ENCODE data around the gene HS3ST1.
"Not testable (repeated sequence)": the region's sequence is repeated elsewhere in the genome, so short reads cannot be mapped to it uniquely, and the experiment has no call there.

HS3ST1 gene

DNA sequence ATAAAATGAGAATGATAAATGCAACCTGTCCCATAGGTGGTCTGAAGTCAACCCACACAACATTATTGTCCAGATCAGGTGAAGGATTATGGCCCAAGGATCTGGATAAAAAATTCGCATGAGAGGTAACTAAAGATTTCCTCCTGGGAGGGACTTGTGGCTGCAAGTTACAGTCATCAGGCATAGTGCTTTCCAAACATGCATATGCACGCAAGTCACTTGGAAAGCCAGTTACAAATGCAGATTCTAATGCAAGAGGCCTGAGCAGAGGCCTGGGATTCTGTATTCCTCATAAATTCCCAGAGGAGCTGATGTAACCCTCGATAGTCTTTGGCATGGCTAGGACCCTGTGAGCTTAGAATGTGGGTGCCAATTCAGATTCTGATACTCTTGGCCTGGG is 21.1 kb downstream of the HS3ST1 start:
- TF ChIP-seq POLR2A (IDR thresholded peaks at IDR 0.05; ENCODE audit: low read depth, low read length): no peak
- FAIRE-seq (no peak), DNase-seq (ENCODE audit: insufficient read length, low spot score) (no peak)

DNA sequence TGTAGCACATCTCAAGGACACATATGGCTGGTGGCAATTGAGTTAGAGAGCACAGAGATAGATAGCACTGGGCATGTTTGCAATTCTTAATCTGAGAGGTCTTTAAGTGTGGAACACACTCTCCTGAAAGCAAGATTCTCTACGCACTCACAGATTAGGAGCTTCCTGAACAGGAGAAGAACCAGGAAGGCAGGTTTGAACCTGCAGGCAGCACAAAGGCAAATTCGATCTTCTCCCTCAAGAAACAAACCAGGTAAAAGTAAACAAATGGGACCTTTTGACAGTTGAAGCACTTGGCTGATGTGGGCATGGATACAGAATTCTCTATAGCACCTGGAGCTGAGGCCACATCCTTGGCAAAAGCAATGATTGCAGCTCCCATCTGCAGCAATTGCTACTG is 24.3 kb downstream of the HS3ST1 start:
- no peak for TF ChIP-seq POLR2A (IDR thresholded peaks at IDR 0.05; ENCODE audit: low read depth, low read length)
- DNase-seq (ENCODE audit: insufficient read length, low spot score) (no peak), FAIRE-seq (no peak)

GRCh38 chr4:11402192-11402591 is 26.5 kb downstream of the HS3ST1 start:
- FAIRE-seq (no peak), DNase-seq (ENCODE audit: insufficient read length, low spot score) (no peak)
- no peak for TF ChIP-seq POLR2A (IDR thresholded peaks at IDR 0.05; ENCODE audit: low read depth, low read length)

DNA sequence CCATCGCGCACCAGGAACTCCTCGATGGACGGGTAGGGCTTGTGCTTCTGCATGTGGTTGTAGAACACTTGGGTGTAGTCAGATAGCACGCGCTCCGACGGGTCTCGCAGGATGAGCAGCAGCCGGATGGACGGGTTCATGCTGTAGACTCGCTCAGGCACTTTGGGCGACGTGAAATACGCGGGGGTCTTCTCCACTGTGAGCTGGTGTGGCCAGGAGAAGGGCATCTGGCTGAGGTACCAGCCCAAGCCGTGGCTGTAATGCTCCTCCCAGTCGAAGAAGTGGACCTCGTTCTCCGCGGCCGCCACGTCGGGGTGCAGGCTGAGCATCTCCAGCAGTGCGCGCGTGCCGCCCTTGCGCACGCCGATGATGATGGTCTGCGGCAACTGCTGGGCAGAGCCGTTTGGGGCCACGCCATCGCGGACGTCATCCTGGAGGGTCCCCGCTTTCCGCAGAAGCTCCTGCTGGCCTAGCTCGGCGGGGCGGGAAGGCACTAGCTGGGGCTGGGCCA is 29.2 kb downstream of the HS3ST1 start:
- FAIRE-seq (no peak), DNase-seq (ENCODE audit: insufficient read length, low spot score) (no peak)
- no peak for TF ChIP-seq POLR2A (IDR thresholded peaks at IDR 0.05; ENCODE audit: low read depth, low read length)

GRCh38 chr4:11397819-11398610 is 30.7 kb downstream of the HS3ST1 start:
- FAIRE-seq: no peak
- DNase-seq (ENCODE audit: insufficient read length, low spot score): no peak
- no peak for TF ChIP-seq POLR2A (IDR thresholded peaks at IDR 0.05; ENCODE audit: low read depth, low read length)

DNA sequence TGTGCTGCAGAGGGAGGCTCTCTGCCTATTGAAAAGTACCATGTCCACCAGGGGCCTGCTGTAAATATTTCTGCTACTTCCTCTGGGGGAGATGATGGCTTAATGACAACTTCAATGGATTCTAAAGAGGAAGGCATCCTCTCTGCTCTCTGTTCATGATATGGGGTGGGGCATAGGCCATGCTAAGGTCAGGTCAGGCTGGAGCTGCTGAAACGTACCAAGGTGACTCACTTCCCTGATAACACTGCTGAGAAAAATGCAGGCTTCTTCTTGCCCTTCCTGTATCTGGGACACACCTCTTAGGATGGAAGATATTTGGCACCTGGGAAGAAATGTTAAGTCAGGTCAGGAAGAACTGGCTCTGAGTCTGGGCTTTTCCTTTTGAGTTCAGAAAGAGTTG is 31.5 kb downstream of the HS3ST1 start:
- TF ChIP-seq POLR2A (IDR thresholded peaks at IDR 0.05; ENCODE audit: low read depth, low read length): no peak
- FAIRE-seq (no peak), DNase-seq (ENCODE audit: insufficient read length, low spot score) (peak; percentile 19)

- DNase-seq (ENCODE audit: insufficient read length, low spot score) (no peak), FAIRE-seq (no peak)
- no peak for TF ChIP-seq POLR2A (IDR thresholded peaks at IDR 0.05; ENCODE audit: low read depth, low read length)
Measured at GRCh38 chr4:11393551-11393950, 35.1 kb downstream of the HS3ST1 start.

- FAIRE-seq: not testable (repeated sequence)
Measured at GRCh38 chr4:11384072-11384471, 44.6 kb downstream of the HS3ST1 start.

GRCh38 chr4:11376571-11376970 is 52.1 kb downstream of the HS3ST1 start:
- DNase-seq (ENCODE audit: insufficient read length, low spot score): no peak
- FAIRE-seq: no peak
- TF ChIP-seq POLR2A (IDR thresholded peaks at IDR 0.05; ENCODE audit: low read depth, low read length): no peak

More at GRCh38 chr4:11384072-11384471, 44.6 kb downstream of the HS3ST1 start:
- DNase-seq (ENCODE audit: insufficient read length, low spot score): not testable (repeated sequence)

- DNase-seq (ENCODE audit: insufficient read length, low spot score) (no peak), FAIRE-seq (no peak)
- TF ChIP-seq POLR2A (IDR thresholded peaks at IDR 0.05; ENCODE audit: low read depth, low read length): no peak
Measured at GRCh38 chr4:11376146-11376545, 52.5 kb downstream of the HS3ST1 start.

DNA sequence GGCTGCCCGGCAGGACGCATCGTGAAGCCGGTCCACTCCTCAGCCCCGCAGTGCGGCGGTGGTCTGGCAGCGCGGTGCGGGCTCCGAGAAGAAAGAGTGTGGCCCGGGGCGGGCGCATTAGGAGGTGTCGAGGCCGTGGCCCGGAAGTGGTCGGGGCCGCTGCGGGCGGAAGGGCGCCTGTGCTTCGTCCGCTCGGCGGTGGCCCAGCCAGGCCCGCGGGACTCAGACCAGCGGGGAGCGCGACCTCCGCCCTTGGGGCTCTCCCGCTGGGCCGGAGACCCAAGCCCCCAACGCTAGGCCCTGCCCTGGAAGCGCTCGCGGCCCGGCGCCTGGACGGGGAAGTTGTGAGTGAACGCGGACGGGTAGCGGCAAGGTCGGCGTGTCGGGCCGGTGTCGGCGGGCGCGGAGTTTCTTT is 60.0 kb downstream of the HS3ST1 start:
- DNase-seq (ENCODE audit: insufficient read length, low spot score) (no peak), FAIRE-seq (no peak)
- no peak for TF ChIP-seq POLR2A (IDR thresholded peaks at IDR 0.05; ENCODE audit: low read depth, low read length)

DNA sequence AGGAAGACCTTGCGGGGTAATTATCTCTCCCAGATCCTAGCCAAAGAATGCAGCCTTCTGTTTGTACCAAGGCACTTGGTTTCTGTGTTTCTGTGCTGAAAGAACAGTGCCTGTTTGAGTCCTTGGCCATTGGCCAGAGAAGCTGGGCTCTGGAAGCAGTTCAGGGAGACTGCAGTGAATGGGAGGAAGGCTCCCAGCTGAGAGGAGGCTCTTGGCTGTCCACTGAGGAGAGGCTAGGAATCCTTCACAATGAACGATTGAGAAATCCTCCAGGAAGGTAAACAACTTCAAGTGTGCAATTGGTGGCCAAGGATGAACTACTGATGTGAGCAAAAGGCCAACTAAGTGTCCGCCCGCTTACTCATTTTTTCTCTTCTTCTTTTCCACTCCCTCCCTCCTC is 61.3 kb downstream of the HS3ST1 start:
- FAIRE-seq: no peak
- DNase-seq (ENCODE audit: insufficient read length, low spot score): no peak
- TF ChIP-seq POLR2A (IDR thresholded peaks at IDR 0.05; ENCODE audit: low read depth, low read length): no peak

GRCh38 chr4:11366859-11367258 is 61.8 kb downstream of the HS3ST1 start:
- FAIRE-seq: no peak
- TF ChIP-seq POLR2A (IDR thresholded peaks at IDR 0.05; ENCODE audit: low read depth, low read length): no peak
- DNase-seq (ENCODE audit: insufficient read length, low spot score): no peak

DNA sequence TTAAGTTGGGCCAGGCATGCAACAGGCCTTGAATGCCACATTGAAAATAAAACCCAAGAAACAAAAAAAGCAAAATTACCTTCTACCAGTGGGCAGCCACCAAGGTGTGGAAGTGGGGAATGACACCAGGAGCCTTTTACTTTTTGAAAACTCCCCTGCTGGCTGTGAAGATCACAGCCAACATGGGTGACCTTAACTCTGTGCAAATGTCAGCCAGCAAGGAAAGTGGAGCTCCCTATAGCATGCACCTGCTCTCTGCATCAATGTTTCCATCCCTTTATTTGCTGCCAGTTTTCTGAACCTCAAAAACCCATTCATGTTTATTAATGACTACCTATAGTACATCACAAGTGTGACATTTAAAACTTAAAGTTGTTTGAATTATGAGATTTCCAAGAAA is 63.7 kb downstream of the HS3ST1 start:
- FAIRE-seq: no peak
- no peak for DNase-seq (ENCODE audit: insufficient read length, low spot score)
- TF ChIP-seq POLR2A (IDR thresholded peaks at IDR 0.05; ENCODE audit: low read depth, low read length): no peak

- no peak for TF ChIP-seq POLR2A (IDR thresholded peaks at IDR 0.05; ENCODE audit: low read depth, low read length)
- FAIRE-seq (no peak), DNase-seq (ENCODE audit: insufficient read length, low spot score) (no peak)
Measured at GRCh38 chr4:11359591-11359990, 69.1 kb downstream of the HS3ST1 start.

Measured in H54 (cell line).